GM18507 (cell line): ENCODE data around the gene PASD1.

Experiments
- DNase-seq: peaks from one replicate; pipeline ENCODE4 v3.0.0; 2011; ENCODE audit warnings: low read depth; ENCODE audit not compliant: insufficient read length; ENCODE audit errors: extremely low spot score
- FAIRE-seq: peaks from 2 replicates; lab custom pipeline; 2011; peaks lifted over from hg19 to GRCh38; lab: Jason Lieb, UNC

Gene PASD1

GRCh38 chrX:151698485-151698884, 135.0 kb downstream of the PASD1 start:
- no peak for DNase-seq

DNA sequence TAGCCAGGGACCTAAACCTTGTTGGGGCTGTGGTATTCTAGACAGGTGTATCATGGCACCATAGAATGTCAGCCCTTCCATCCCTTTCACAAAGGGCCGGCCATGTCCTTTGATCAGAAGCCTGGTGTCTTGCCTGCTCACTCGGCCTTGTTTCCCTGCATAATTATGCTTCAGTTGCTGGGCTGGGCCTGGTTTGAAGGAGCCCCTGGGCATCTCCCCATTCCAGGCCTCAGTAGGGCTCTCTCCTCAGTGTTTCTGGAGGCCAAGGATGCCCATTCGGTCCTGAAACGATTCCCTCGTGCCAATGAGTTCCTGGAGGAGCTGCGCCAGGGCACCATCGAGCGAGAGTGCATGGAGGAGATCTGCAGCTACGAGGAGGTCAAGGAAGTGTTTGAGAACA, 136.3 kb downstream of the PASD1 start:
- FAIRE-seq, result no peak
- DNase-seq, result no peak

More at GRCh38 chrX:151698485-151698884, 135.0 kb downstream of the PASD1 start:
- FAIRE-seq, result no peak

GRCh38 chrX:151700581-151700980, 137.1 kb downstream of the PASD1 start:
- DNase-seq (no peak), FAIRE-seq (no peak)

DNA sequence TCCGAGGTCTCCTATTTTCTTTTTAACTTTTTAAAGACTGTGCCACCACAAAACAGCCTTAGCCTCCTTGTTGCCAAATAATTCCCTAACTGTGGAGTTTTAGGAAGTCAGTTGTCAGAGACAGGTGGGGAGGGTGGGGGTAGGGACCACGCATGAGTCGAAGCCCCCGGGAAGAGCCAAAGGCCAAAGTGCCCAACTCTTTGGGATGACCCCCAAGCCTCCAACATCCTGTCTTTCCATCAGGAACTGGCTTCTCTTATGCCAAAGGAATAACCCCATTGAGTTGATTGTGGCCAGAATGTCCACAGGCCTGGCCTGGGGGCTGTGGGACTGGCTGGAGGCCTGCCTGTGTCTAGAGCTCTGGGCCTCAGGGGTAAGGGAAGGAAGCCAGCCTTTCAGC, 137.6 kb downstream of the PASD1 start:
- FAIRE-seq (no peak), DNase-seq (no peak)

DNA sequence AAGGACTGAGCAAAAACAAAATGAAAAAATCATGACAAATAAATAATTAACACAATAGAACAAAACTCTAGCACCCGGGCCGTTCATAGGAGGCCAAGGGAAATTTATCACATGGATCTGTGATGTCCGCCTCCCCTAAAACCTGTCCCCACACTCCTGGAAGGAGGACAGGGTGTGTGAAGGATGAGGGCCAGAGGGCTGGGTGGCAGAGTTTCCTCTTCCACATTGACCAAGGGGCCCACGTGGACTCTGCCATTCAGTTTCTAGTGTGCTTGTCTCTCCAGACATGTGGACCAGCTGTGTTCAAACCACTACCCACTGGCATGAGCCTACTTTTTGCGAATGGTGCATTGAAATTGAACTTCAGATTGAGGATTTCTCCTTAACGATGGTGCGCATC, 138.1 kb downstream of the PASD1 start:
- no peak for FAIRE-seq
- no peak for DNase-seq

DNA sequence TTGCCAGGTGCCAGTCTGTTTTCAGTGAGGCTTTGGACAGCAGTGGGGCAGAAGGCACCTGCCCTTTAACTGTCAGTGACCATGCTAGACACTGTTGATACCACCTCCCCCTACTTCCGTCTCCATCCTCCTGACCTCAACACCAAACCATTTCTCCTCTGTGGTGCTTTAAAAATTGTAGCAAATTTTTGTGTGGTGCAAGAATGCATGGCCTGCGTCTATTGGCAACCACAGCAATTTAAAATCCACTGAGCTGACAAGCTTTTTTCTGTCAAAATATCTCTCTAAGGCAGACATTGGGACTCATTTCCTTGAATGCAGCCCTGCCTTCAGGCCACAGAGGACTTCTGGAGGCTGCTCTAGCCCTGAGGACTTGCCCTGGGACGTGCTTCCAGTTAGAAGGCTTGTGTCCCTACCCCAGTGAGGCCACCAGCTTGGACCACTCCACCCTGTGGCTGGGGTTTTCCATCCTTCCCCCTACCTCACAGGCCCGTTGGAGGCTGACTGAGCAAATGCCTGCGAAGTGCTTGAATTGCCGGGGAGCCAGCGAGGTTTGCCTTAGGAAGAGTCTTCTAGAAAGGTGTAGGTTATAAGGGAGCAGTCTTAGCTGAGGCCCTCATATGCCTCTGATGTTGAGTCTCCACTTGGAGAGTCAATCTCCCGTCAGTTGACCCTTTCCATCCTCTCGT, 138.7 kb downstream of the PASD1 start:
- DNase-seq, result no peak
- no peak for FAIRE-seq

DNA sequence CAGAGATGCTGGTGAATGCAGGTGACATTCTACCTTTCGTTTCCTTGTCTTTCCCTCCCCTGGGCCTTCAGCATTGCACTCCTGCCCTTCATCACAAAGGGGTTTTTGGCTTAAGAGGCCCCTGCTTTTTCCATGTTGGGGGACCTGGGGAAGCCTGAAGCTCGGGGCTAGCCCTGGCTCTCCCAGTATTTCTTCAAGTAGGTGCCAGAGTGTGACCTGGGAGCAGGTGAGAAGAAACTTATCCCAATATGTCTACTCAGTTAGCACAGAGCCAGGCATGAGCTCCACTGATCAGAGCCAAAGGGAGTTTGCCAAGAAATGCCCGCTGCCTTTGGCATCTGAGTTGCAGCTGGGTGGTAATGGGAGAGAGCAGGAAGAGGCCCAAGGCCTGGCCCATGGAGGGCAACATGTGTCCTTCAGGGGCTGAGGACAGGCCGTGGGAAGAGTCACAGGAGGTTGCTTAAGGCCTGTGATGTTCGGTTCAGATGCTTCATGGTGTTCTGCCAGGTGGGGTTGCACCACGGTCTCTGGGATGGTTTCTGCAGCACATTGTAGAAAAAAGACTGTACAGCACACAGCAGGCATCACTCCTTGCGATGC, 139.4 kb downstream of the PASD1 start:
- FAIRE-seq (no peak), DNase-seq (no peak)

DNA sequence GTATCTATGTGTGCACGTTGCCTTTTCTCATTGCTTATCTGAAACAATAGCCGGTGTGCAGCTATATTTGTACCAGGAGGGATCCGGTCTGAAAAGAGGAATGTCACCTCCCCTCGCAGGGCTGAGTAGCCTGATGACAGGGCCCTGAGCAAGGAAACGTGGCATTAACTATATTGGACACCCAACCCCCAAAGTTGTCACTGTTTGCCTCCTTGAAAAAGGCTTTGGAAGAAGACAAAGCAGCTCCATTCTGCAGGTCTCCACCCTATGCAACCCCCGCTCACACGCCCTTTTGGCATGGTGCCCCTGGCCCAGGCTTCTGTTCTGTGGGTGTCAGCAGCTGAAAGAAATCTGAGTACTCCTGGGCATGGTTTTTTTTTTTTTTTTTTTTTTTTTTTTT, 140.0 kb downstream of the PASD1 start:
- DNase-seq, result no peak

GRCh38 chrX:151704041-151704663, 140.7 kb downstream of the PASD1 start:
- no peak for DNase-seq
- no peak for FAIRE-seq

More for the DNA sequence above, 140.0 kb downstream of the PASD1 start:
- FAIRE-seq, result no peak

DNA sequence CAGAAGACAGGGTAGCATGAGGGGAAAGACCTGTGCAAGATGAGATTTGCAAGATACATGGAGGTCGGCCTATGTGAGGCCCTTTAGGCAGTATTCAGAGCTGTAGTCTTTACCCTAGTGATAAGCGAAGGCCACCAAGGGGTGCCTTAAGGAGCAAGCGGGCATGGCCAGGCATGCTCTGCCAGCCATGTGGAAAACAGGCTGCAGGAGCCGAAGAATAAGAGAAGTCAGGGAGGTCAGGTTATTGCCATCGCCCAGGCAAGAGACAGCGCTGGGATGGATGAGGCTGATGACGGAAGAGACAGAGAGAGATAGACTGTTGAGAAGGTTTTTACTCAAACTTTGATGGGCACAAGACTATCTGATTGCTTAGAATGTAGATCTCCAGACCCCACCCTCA, 145.3 kb downstream of the PASD1 start:
- FAIRE-seq (no peak), DNase-seq (no peak)

- DNase-seq (no peak), FAIRE-seq (no peak)
These were observed 147.0 kb downstream of the PASD1 start for GRCh38 chrX:151710457-151710856.

DNA sequence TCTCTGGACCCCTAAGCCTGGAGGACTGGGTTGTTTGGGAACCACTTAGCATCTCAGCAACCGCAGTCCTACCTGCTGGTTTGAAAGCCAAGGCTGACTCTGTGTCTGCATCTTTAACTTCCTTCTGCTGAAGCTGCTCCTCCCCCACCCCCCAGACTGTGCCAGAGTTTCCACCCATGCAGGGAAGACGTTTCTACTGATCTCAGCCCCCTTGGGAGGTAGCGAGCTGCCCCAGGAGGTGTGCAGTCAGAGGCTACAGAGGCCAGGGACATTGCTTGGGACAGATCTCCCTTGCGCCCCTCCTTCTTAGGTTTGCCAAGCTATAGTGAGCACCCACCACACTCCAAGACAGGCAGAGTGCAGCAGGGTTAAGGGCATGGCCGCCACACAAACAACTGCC, 147.7 kb downstream of the PASD1 start:
- DNase-seq (no peak), FAIRE-seq (no peak)

DNA sequence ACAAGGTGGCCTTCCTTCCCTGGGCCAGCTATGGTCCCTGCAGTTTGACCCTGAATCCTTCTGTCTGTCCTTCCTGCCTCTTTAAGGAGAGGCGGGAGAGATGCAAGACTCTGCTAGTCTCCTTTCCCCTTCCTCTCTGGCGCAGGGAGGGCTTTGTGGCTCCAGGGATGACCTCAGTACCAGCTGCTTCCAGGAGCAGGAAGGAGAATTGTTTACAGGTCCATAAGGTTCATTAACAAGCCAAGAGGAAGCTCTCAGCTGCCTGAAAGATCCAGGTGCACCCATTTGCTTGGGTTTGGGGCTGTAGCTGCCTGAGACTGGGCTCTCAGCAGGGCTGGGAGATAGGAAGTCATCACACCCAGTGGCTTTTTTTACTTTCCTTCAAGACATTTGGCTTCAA, 148.3 kb downstream of the PASD1 start:
- no peak for FAIRE-seq
- no peak for DNase-seq

GRCh38 chrX:151712253-151712652, 148.8 kb downstream of the PASD1 start:
- no peak for DNase-seq
- FAIRE-seq, result no peak

DNA sequence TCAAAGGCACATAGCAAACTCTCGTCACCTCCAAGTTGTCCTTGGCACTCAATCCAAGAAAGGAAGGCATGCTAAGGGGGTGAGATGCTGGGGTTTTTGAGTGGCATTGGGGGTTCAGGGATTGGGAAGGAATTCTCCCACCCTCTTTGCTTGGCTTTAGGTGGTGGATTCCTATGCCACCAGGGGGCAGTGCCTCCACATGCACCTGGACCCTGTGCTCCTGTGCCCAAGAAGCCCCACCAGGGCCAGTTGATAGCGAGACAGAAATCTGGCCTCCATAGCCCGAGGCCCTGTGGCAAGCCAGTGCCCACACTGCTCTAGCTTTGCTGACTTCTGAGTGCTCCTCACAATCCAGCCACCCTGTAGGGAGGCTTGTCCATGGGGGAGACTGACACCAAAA, 150.4 kb downstream of the PASD1 start:
- FAIRE-seq (no peak), DNase-seq (no peak)

DNA sequence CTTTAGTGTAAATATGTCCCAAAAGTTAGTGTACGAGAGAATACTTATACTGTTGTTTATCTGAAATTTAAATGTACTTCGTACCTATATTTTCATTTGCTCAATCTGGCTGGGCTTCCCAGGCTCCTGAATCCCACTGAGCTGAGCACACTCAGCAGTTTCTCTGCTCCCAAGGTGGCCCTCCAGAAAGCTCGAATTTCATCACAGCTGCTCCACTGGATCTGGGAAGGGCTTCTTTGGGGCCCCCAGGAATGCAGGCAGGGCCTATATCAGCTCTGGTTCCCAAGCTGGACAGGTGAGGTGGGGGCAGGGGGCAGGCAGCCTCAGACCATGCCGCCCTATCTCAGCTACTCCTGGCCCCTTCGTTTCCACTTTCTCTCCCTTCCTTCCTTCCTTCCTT, 150.9 kb downstream of the PASD1 start:
- no peak for FAIRE-seq
- no peak for DNase-seq

DNA sequence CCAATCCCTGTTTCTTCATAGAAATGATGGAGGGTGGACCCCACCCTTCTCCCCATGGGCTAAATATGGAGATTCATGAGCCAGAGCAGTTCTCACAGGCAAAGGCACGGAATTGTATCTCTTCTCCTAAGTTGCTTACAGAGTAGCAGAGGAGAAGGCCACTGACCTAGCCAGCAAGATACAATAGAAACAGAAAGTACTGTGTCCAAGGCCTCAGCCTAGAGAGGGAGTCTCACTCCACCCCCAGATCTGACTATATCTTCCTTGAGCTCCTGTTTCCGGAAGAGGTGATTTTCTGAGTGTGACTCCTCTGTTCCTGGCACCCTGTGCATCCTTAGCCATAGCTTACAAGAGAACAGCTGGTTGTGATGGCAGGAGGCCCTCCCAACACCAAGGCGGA, 152.3 kb downstream of the PASD1 start, which contains the start of gene FATE1:
Gene FATE1 (plus strand): TSS at position 284 of the 400 bp plus-strand sequence. CDS start 85 bp downstream, at position 369.
- DNase-seq (no peak), FAIRE-seq (no peak)

DNA sequence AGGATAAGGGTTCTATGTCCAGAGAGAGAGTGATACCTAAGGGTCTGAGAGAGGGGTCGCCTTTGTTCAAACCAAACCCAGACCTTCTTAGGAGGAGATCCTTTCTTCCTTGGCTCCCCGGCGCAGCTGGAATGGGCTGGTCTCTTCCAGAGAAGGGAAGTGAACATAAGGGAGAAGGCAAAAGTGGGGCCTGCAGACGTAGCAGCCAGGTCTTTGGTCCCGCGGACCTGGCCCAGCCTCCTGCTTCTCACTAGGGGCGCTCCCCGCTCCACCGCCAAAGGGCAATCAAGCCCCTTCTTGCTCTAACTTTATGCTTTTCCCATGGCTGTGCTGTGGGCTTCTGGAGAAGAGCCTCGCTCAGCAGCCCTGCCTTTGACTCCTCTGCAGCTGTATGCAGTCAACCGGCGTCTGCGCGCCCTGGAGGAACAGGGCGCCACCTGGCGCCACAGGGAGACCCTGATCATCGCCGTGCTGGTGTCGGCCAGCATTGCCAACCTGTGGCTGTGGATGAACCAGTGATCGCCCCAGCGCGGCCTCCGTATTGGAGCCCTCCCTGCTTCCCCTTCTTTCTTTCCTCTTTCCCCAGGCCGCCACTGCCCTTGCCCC, 158.9 kb downstream of the PASD1 start:
- FAIRE-seq, result no peak

GRCh38 chrX:151723156-151723760, 159.8 kb downstream of the PASD1 start:
- FAIRE-seq (no peak), DNase-seq (no peak)

More for the DNA sequence above, 158.9 kb downstream of the PASD1 start:
- DNase-seq, result no peak
